Inflammatory macrophage (primary cell): ENCODE measurements around the gene SLC35G1.
A peak's percentile ranks its signal among the peaks of the same experiment; 100 is the strongest.

Experiments
- DNase-seq, 2 donors: peaks; one replicate each; pipeline ENCODE4 v3.0.0-alpha.2; 2020 to 2022
- total RNA-seq, 18 experiments: gene quantifications; one replicate each; lab custom pipeline; 2026; ENCODE audit warnings: mixed read lengths in 6 of 18, inconsistent platforms in 2 of 18; lab: John Stamatoyannopoulos, UW

The SLC35G1 gene
- 2.3 to 6.0 (median 4.0) reads per million in 18 experiments for total RNA-seq

GRCh38 chr10:93893646-93894515, at the start of gene SLC35G1:
SLC35G1 (plus strand) TSS chr10:93893978; CDS start chr10:93894034, 56 bp downstream.
- peak; percentile 60 to 81 for DNase-seq

GRCh38 chr10:93844979-93845626, 48.7 kb upstream of the SLC35G1 start:
- no peak for DNase-seq

GRCh38 chr10:93849593-93849992, 44.2 kb upstream of the SLC35G1 start:
- DNase-seq: no peak

- no peak for DNase-seq
Observed at GRCh38 chr10:93850031-93851015, 43.5 kb upstream of the SLC35G1 start.

GRCh38 chr10:93851169-93851568, 42.6 kb upstream of the SLC35G1 start:
- DNase-seq: no peak

- no peak for DNase-seq
Observed at GRCh38 chr10:93852476-93853095, 41.2 kb upstream of the SLC35G1 start.

- DNase-seq: no peak
Observed at GRCh38 chr10:93854975-93855374, 38.8 kb upstream of the SLC35G1 start.

- no peak for DNase-seq
Observed at GRCh38 chr10:93856349-93857145, 37.2 kb upstream of the SLC35G1 start.

GRCh38 chr10:93859049-93859655, 34.6 kb upstream of the SLC35G1 start:
- peak in 1 of 2 donors; percentile 3 for DNase-seq

- no peak for DNase-seq
Observed at GRCh38 chr10:93861825-93862224, 32.0 kb upstream of the SLC35G1 start.

- DNase-seq: no peak
Observed at GRCh38 chr10:93865794-93866425, 27.9 kb upstream of the SLC35G1 start.

GRCh38 chr10:93867525-93867924, 26.3 kb upstream of the SLC35G1 start:
- DNase-seq: peak; percentile 5 to 34

GRCh38 chr10:93871671-93872204, 22.0 kb upstream of the SLC35G1 start:
- no peak for DNase-seq

GRCh38 chr10:93872375-93873158, 21.2 kb upstream of the SLC35G1 start:
- no peak for DNase-seq

- peak in 1 of 2 donors; percentile 23 for DNase-seq
Observed at GRCh38 chr10:93873420-93874115, 20.2 kb upstream of the SLC35G1 start.

GRCh38 chr10:93874309-93875031, 19.3 kb upstream of the SLC35G1 start:
- no peak for DNase-seq

GRCh38 chr10:93875032-93875358, 18.8 kb upstream of the SLC35G1 start:
- no peak for DNase-seq

- DNase-seq: no peak
Observed at GRCh38 chr10:93876381-93876780, 17.4 kb upstream of the SLC35G1 start.
